Tongue (tissue), 2 donors: ENCODE measurements around the gene CPTP. TPM values are rescaled to one million over a fixed set of nuclear protein-coding genes. Genes with fewer than 3 reads are reported as not detected.
"Not testable (repeated sequence)": the region's sequence is repeated elsewhere in the genome, so short reads cannot be mapped to it uniquely, and the experiment has no call there.

ENCODE experiments used
- DNase-seq: peaks from one replicate; pipeline ENCODE4 v3.0.0-alpha.2; 2015
- total RNA-seq: library from RNA; depleted of rRNA; stranded (reverse); fragments of >200 nt; gene quantifications from one replicate; pipeline ENCODE4 v1.2.3, GENCODE V29; 2014

The CPTP gene
- total RNA-seq, 1 donor from 2014 or later: 17.5 TPM

DNA sequence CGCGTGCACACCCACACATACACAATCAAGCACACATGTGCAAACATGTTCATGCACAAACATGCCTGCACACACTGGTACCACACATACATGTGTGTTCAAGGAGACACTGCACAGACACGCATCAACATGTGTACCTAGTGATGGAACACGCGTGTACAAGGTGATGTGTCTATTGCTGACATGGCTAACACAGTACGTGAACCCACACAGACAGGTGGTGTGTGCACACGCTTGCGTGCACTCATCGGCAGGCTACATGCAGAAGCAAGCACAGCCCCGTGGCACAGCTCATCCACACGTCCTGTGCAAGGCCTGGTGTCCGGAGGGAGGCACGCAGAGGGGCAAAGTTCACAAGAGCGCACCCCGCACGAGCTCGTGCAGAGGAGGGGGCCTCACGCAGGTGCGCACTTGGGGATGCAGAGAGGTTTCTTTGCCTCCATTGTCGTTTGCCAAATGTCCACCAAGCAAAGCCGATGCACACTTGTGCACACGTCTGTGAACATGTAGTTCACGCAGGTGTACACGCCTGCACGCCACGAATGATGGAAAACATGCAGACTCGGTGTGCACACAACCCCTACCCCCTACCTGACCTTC, 17.8 kb upstream of the CPTP start:
- no peak for DNase-seq

GRCh38 chr1:1307261-1307922, 17.2 kb upstream of the CPTP start:
- DNase-seq: no peak

GRCh38 chr1:1307923-1308755, 16.5 kb upstream of the CPTP start, which contains the start of the genes ACAP3 and PUSL1:
TSS of gene ACAP3 (minus strand) at chr1:1307930. CDS start at chr1:1307815, 115 bp downstream.
TSS of gene PUSL1 (plus strand) at chr1:1308597. CDS start at chr1:1308644, 47 bp downstream.
- peak; percentile 96 for DNase-seq

- DNase-seq: no peak
Observed at GRCh38 chr1:1308756-1309250, 15.8 kb upstream of the CPTP start.

DNA sequence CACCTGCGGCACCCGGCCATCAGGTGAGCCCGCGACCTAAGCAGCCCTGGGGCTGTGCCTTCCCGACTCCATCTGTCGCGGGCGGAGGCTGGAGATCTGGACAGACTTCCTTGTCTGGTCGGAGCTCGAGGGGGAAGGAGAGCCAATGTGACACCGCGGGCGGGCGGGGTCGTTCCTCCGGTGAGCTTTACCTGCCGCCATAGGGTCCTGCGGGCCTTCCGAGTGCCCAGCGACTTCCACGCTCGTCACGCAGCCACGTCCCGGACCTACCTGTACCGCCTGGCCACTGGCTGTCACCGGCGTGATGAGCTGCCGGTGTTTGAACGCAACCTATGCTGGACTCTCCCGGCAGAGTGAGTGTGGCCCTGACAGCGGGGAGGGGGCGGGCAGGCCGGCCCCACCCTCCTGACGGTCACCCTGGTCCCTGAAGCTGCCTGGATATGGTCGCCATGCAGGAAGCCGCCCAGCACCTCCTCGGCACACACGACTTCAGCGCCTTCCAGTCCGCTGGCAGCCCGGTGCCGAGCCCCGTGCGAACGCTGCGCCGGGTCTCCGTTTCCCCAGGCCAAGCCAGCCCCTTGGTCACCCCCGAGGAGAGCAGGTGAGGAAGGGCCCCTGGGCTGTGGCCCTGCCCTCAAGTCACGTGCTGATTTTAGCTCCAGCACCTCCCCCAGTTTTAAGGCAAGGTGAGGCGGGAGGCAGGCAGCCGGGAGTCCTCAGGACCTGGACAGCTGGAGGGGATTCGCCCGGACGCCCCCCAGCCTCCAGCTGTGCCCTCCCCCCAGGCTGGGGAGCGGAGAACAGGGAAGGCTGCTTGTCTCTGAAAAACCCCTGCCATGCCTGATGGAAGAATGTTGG, 15.1 kb upstream of the CPTP start:
- no peak for DNase-seq

- DNase-seq: no peak
Observed at GRCh38 chr1:1310109-1310385, 14.6 kb upstream of the CPTP start.

DNA sequence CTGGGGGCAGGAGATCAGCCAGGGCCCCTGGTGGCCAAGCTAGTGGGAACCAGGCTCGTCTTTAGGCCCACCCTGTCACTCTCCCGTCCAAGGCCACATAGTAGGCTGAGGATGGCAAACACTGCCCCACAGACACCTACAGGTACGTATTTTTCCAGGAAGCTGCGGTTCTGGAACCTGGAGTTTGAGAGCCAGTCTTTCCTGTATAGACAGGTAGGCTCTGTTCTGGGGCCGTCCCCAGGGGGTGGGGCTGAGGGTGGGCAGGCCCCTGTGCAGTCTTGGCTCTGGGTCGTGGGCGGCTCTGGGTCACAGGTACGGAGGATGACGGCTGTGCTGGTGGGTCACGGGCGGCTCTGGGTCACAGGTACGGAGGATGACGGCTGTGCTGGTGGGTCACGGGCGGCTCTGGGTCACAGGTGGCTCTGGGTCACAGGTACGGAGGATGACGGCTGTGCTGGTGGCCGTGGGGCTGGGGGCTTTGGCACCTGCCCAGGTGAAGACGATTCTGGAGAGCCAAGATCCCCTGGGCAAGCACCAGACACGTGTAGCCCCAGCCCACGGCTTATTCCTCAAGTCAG, 14.0 kb upstream of the CPTP start:
- no peak for DNase-seq

- no peak for DNase-seq
Observed at GRCh38 chr1:1311107-1312104, 13.2 kb upstream of the CPTP start.

GRCh38 chr1:1312450-1313314, 11.9 kb upstream of the CPTP start:
- no peak for DNase-seq

DNA sequence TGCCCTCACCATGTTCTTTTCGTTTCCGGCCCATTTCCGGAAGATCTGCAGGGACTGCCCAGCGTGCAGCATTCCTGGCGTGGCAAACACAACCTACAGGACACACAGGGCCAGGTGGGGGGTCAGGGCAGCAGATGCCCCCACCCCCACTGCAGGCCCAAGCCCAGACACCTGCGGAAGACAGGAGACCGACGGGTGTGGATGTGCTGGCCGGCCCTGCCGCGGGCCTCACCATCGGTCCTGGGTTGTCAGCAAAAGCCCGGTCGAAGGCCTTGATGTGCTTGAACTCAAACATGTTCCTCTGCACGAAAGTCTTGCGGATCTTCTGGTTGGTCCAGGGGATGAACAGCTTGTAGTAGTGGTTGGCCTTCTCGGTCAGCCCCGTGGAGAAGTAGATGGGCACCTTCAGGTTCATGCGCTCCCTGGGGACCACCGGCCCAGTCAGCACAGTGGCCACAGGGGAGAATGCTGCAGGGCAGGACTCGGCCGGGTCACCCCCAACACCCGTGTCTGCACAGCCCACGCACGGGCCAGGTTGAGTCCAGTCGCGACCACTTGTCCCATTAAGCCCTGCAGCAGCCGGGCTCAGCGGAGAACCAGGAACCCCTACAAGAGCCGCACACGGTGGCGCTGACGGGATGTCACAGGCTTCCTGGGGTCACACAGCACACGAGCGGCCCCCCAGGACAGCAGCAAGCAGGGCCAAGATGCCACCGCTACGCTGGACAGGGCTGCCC, 10.9 kb upstream of the CPTP start:
- DNase-seq: no peak

- DNase-seq: no peak
Observed at GRCh38 chr1:1314237-1314586, 10.4 kb upstream of the CPTP start.

DNA sequence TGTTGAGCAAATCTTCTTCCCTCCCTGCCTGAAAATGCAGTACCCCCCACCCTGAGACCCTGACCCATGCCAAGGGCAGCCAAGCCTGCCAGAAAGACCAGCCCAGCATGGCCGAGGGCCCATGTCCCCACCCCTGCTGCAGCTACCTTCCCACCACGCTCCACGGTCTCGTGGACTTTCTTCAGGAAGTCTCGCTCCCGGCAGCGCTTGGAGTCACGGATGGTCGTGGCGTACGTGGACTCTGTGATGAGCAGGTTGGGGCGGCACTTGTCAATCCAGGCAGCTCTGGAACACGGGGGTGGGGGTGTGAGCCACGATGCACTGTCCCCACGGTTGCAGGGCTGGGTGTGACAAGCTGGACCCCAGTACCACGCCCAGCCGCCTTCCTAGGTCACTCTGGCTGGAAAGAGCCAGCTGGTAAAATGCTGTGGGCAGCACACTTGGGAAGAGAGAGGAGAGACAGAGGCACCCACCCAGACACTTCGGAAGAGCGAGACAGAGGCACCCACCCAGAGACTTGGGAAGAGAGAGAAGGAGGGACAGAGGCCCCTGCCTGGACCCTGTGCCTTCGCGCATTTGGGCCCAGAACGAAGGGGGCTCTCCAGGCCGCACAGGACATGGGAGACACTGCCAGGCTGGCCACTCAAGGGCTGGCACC, 9.8 kb upstream of the CPTP start:
- no peak for DNase-seq

DNA sequence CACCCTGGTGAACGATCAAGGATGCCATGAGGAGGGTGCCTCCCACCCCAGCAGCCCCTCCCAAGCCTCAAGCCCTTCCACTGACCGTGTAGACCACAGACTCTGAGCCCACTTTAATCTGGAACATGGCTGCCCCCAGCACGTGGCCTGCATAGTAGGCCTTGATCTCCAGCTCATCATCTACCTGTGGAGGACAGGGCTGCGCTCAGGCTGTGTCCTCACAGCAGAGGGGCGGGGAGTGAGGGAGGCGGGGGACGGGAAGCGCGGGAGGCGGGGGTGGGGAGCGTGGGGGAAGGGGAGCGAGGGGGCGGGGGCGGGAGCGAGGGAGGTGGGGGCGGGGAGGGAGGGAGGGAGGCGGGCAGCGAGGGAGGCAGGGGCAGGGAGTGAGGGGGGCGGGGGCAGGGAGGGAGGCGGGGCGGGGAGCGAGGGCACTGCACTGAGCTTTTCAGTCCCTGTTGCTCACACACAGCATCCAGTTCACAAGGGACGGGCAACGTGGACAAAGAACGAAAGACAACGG, 9.1 kb upstream of the CPTP start:
- no peak for DNase-seq

- not testable (repeated sequence) for DNase-seq
Observed at GRCh38 chr1:1316199-1316598, 8.4 kb upstream of the CPTP start.

GRCh38 chr1:1317420-1317819, 7.2 kb upstream of the CPTP start:
- no peak for DNase-seq

DNA sequence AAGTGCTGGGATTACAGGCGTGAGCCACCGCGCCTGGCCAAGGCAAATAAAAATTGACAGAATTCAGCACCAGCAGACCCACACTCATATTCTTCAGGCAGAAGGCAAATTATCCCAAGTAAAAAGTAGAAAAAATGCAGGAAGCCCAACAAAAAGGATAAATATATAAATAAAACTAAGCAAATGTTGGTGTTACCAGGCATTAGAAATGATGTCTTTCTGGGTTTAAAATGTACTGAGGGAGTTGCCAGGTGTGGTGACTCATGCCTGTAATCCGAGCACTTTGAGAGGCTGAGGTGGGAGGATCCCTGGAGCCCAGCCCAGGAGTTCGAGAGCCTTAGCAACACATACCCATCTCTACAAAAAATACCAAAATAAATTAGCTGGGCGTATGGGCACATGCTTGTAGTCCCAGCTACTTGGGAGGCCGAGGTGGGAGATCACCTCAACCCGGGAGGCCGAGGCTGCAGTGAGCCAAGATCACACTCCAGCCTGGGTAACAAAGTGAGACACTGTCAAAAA, 6.4 kb upstream of the CPTP start:
- DNase-seq: peak; percentile 87

GRCh38 chr1:1318777-1319645, 5.6 kb upstream of the CPTP start:
- no peak for DNase-seq
